WTC11 (cell line): ENCODE data around the gene SNRPA1.

Experiments
- AFF4 ChIP-seq: sonication (generic); formaldehyde crosslinking; IDR thresholded peaks from 2 replicates; pipeline ENCODE4 v1.8.1; 2023; ENCODE audit warnings: mild to moderate bottlenecking, missing genetic modification reagents, borderline replicate concordance
- ELF4 ChIP-seq: sonication (generic); formaldehyde crosslinking; IDR thresholded peaks from 2 replicates; pipeline ENCODE4 v1.8.1; 2022; ENCODE audit warnings: low read depth, mild to moderate bottlenecking, moderate library complexity, missing genetic modification reagents
- MLX ChIP-seq: sonication (generic); formaldehyde crosslinking; IDR thresholded peaks from 2 replicates; pipeline ENCODE4 v1.8.1; 2023; ENCODE audit warnings: mild to moderate bottlenecking, missing genetic modification reagents, moderate library complexity
- MXD4 ChIP-seq: fragments of 250-450 bp; sonication (Bioruptor Pico); IDR thresholded peaks from 2 replicates; pipeline ENCODE4 v1.8.0; 2021; ENCODE audit warnings: mild to moderate bottlenecking, moderate library complexity, borderline replicate concordance
- NFE2L1 ChIP-seq: sonication (generic); formaldehyde crosslinking; IDR thresholded peaks from 2 replicates; pipeline ENCODE4 v1.8.1; 2023; ENCODE audit warnings: missing genetic modification reagents
- NR3C1 ChIP-seq: sonication (generic); formaldehyde crosslinking; conservative IDR thresholded peaks from 2 replicates; pipeline ENCODE4 v1.8.1; 2023; ENCODE audit warnings: low read depth, mild to moderate bottlenecking, missing genetic modification reagents
- SP1 ChIP-seq: sonication (generic); formaldehyde crosslinking; conservative IDR thresholded peaks from 2 replicates; pipeline ENCODE4 v1.8.1; 2022; ENCODE audit warnings: missing genetic modification reagents
- USF2 ChIP-seq: sonication (generic); formaldehyde crosslinking; IDR thresholded peaks from 2 replicates; pipeline ENCODE4 v1.8.1; 2023; ENCODE audit warnings: mild to moderate bottlenecking, missing genetic modification reagents, moderate library complexity
- ZNF121 ChIP-seq: sonication (generic); formaldehyde crosslinking; IDR thresholded peaks from 2 replicates; pipeline ENCODE4 v1.8.0; 2023; ENCODE audit warnings: missing genetic modification reagents
- ZNF425 ChIP-seq: fragments of 250-450 bp; sonication (Bioruptor Pico); conservative IDR thresholded peaks from 2 replicates; pipeline ENCODE4 v1.9.0; 2021; ENCODE audit warnings: mild to moderate bottlenecking
- TF ChIP-seq, protein P1 (sequence below): fragments of 200-600 bp; IDR thresholded peaks from 2 replicates; pipeline ENCODE4 v1.8.0; 2022; ENCODE audit warnings: antibody characterized with exemption
- TF ChIP-seq, protein P2 (sequence below): sonication (generic); formaldehyde crosslinking; conservative IDR thresholded peaks from 2 replicates; pipeline ENCODE4 v1.8.1; 2022; ENCODE audit warnings: mild to moderate bottlenecking, missing genetic modification reagents
- TF ChIP-seq, protein P3 (sequence below): sonication (generic); formaldehyde crosslinking; IDR thresholded peaks from 2 replicates; pipeline ENCODE4 v1.8.0; 2022; ENCODE audit warnings: mild to moderate bottlenecking, missing genetic modification reagents

GRCh38 chr15:101342056-101342455 lies 47.0 kb upstream of the SNRPA1 start:
- TF ChIP-seq NFE2L1 (CRISPR knock-in tag) (no peak), SP1 (no peak), ZNF425 (CRISPR knock-in tag) (no peak), ELF4 (no peak), NR3C1 (CRISPR knock-in tag) (no peak), MLX (no peak), MXD4 (CRISPR knock-in tag) (no peak), AFF4 (no peak), USF2 (CRISPR knock-in tag) (no peak), ZNF121 (CRISPR knock-in tag) (no peak)
- TF ChIP-seq, protein P1, sequence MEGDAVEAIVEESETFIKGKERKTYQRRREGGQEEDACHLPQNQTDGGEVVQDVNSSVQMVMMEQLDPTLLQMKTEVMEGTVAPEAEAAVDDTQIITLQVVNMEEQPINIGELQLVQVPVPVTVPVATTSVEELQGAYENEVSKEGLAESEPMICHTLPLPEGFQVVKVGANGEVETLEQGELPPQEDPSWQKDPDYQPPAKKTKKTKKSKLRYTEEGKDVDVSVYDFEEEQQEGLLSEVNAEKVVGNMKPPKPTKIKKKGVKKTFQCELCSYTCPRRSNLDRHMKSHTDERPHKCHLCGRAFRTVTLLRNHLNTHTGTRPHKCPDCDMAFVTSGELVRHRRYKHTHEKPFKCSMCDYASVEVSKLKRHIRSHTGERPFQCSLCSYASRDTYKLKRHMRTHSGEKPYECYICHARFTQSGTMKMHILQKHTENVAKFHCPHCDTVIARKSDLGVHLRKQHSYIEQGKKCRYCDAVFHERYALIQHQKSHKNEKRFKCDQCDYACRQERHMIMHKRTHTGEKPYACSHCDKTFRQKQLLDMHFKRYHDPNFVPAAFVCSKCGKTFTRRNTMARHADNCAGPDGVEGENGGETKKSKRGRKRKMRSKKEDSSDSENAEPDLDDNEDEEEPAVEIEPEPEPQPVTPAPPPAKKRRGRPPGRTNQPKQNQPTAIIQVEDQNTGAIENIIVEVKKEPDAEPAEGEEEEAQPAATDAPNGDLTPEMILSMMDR = no peak
- TF ChIP-seq, protein P2, sequence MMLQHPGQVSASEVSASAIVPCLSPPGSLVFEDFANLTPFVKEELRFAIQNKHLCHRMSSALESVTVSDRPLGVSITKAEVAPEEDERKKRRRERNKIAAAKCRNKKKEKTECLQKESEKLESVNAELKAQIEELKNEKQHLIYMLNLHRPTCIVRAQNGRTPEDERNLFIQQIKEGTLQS (CRISPR knock-in tag) = no peak
- TF ChIP-seq, protein P3, sequence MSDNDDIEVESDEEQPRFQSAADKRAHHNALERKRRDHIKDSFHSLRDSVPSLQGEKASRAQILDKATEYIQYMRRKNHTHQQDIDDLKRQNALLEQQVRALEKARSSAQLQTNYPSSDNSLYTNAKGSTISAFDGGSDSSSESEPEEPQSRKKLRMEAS = no peak
